Astrocyte (in vitro differentiated cells and primary cell): ENCODE results near the gene CAMK2B.

Source experiments
- CTCF ChIP-seq: IDR thresholded peaks from 2 replicates; pipeline ENCODE4 v1.5.1; 2011; ENCODE audit warnings: low read depth, mild to moderate bottlenecking, inconsistent platforms, low read length, moderate library complexity; ENCODE audit not compliant: insufficient read depth
- EZH2 ChIP-seq: IDR thresholded peaks from 2 replicates; pipeline ENCODE4 v1.6.1; 2012; ENCODE audit warnings: mild to moderate bottlenecking, low read length, inconsistent platforms; ENCODE audit not compliant: insufficient read depth

GRCh38 chr7:44284881-44285541, 40.4 kb downstream of the CAMK2B start:
- TF ChIP-seq CTCF: no peak
- no peak for TF ChIP-seq EZH2
